Activated T-helper 1 cell treated with Interleukin-2 at 50 U/mL for 16 hours (primary cell): ENCODE measurements around the gene FASN.
"Not testable (repeated sequence)": the region's sequence is repeated elsewhere in the genome, so short reads cannot be mapped to it uniquely, and the experiment has no call there.

Source experiments
- DNase-seq: peaks from one replicate; pipeline ENCODE4 v3.0.0-alpha.2; 2020; ENCODE audit warnings: low read depth

FASN gene

DNA sequence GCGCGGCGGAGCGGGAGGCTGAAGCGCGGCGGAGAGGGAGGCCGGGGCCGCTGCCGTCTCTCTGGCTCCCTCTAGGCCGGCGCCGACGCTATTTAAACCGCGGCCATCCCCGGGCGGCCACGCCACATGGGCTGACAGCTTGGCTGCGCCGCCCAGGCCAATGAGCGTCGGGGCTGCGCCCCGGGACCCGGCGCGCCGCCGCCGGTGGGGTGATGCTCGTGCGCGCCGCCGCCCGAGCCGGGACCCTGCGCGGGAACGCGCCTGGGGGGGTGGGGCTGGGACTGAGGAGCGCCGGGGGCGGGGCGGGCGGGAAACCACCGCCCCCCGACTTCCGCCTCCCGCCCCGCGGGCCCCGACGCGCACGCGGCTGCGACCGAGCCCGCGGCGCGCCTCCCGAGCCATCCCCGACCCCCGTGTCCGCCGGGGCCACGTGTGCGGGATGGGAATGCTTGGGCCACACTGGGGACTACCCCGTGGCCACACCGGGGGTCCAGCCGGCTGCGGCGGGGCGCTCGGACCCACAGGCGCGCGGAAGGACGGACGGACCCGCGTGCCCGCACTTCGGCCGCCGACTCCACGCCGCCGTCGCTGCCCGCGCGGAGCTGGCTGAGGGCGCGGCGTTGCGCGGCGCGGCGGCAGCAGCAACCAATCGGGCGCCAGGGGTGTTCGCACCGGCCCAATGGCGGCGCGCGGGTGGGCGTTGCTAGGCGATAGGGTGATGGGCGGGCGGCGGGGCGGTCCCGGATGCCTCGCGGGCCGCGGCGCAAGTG is at the start of gene FASN:
TSS of gene FASN (minus strand) at position 68 of the 770 bp plus-strand sequence. CDS start 1,791 bp downstream, outside the sequence.
- peak; percentile 90 for DNase-seq

DNA sequence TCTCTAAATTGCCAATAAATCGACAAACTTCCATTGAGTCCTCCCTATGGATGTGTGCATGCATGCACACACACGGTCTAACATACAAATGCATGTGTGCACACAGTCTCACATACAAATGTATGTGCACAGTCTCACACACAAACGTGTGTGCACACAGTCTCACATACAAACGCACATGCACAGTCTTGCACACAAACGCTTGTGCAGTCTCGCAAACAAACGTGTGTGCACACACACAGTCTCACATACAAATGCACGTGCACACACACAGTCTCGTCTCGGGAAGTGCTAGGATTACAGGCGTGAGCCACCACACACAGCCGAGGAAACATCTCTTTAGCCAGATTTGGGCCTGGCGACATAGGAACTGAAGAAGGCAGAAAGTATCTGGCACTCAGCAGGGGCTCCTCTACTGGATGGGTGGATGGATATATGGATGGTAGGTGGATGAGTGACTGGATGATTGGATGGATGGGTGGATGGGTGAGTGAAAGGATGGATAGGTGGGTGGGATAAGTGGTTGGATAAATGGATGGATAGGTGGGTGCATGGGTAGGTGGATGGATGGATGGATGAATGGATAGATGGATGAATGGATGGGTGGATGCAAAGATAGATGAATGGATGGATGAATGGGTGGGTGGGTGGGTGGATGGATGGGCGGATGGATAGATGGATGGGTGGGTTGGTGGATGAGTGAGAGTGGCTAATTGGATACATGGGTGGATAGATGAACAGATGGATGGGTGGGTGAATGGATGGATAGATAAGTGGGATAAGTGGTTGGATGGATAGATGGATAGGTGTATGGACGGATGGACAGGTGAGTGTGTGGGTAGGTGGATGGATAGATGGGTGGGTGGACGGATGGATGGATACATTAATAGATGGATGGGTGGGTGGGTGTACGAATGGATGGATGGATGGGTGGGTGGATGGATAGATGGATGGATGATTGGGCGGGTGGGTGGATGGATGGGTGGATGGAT is 48.9 kb upstream of the FASN start:
- DNase-seq: no peak

DNA sequence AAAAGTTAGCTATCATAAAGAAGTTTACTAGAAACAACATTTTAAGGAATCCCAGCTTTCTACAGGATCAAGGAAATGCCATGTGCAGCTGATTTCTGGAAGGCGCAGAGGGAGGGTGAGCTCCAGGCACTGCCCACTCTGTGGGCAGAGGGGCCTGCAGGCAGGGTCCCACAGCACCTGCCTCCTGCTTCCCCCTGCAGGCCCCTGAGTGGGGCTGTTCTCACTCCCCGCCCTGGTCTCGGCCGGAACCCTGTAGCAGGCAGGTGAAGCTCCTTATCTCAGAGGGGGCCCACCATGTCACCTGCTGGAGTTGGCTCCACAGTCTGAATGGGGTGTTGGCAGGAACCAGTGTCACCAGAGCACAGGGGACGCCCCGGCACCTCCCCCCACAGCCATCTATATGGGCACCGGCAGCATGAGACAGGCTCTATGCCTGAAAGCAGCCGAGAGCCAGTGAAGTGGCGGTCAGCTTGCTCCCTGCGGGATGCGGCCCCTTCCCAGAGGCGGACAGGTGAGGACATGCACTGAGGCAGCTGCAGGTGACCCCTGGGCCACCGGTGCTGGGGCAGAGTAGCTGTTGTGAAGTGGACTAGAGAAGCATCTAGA is 47.6 kb upstream of the FASN start:
- DNase-seq: no peak

DNA sequence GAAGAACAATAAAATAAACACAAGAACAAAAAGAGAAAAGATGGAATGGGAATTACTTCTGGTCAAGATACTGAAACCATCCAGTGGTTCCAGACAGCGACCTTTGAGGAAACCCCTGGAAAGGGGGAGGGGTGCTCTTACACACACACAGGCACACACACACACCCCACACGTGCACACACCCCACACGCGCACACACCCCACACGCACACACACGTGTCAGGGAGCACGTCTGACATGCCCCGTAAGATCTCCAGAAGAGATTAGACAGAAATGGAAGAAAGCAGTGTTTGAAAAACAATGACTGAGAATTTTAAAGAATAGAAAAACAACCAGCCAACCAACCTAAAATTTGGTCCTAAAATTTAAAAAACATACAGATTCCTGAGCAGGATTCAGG is 45.3 kb upstream of the FASN start:
- no peak for DNase-seq

DNA sequence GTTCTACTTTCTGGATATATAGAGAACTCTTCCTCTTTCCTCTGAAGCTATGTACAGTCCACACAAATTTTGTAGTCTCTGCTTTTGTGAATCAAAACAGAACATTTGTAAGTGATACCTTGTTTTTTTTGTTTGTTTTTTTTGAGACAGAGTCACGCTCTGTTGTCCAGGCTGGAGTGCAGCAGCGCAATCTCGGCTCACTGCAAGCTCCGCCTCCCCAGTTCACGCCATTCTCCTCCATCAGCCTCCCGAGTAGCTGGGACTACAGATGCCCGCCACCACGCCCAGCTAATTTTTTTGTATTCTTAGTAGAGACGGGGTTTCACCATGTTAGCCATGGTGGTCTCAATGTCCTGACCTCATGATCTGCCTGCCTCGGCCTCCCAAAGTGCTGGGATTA is 41.9 kb upstream of the FASN start:
- DNase-seq: not testable (repeated sequence)

DNA sequence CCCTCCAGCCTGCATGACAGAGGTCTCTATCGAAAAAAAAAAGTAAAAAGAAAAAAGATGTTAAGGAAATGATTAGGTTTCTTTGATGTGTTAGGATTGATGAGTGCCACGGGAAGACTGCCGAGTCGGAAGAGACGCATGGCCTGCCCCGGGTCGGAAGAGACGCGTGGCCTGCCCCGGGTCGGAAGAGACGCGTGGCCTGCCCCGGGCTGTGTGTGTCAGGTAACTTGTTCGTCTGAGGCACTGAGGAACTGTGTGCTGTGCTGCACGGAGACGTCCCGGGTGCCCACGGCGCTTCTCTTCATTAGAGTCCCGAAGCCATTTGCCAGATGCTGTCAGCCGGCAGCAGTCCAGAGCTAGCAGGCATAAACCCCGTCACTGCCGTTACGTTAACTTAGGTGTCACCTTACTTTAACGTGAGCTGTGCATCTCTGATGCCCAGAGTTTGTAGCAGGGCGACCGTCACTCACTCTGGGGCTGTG is 40.5 kb upstream of the FASN start:
- no peak for DNase-seq

DNA sequence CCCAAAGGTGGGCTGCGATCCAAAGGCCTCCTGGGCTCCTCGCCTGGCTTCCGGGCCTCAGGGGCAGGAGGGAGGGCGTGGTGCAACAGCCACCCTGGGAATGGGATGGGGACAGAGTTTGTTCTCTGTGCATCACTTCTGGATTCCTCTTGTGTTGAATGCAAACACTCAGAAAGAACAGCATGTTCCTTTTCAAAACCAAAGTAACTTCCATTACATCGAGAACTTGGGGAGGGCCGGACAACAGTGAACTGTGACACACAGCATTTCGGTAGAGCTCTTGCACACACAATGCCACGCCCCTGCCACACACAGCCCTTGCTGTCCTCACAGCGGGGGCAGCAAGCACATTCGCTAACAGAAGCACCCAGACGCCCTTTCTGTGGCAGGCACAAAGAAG is 36.1 kb upstream of the FASN start:
- no peak for DNase-seq

DNA sequence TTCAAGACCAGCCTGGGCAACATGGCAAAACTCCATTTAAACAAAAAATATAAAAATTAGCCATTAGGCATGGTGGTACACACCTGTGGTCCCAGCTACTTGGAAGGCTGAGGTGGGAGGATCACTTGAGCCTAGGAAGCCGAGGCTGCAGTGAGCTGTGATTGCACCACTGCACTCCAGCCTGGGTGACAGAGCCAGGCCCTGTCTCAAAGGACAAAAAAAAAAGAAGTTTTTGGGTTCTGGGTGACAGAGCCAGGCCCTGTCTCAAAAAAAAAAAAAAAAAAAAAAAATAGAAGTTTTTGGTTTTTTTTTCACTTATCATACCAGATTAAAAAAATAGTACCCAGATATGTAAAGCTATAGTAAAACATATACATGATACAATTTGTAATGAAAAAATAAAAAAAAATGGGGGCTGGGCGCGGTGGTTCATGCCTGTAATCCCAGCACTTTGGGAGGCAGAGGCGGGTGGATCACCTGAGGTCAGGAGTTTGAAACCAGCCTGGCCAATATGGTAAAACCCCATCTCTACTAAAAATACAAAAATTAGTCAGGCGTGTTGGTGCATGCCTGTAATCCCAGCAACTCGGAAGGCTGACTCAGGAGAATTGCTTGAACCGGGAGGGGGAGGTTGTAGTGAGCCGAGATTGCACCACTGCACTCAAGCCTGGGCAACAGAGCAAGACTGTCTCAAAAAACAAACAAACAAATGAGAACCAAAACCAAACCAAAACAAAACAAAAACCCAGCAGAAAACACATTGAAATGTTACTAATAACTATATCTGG is 35.3 kb upstream of the FASN start:
- not testable (repeated sequence) for DNase-seq

DNA sequence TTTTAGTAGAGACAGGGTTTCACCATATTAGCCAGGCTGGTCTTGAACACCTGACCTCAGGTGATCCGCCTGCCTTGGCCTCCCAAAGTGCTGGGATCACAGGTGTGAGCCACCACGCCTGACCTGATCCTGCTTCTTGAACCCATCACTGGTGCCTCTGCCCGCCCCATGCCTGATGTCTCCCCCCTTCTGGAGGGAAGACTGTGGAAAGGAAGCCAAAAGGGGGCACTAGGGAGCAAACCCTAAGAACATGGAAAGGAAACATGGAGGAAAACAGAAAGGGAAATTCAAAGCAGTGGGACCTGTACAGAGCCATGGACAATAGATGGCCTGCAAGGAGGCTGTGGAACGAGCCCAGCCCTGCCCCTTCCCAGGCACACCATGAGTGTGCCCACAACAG is 31.1 kb upstream of the FASN start:
- no peak for DNase-seq

DNA sequence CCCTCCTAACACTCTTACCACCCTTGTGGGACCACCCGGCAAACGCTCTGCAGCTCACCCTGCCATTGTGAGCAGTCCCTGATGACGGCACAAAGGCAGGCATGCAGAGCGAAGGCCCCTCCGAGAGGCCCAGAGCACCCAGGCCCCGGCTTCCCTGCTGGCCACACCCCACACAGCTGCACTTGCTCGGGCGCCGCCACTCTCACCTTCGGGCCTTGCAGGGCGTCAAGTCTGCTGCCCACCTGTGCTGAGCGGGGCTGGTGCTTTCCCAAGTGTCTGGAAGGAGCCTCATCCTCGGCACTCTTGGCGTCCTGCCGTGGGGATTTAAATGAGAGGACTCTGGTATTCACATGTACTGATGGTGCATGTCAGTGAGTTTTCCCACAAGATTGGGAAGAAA is 30.3 kb upstream of the FASN start:
- no peak for DNase-seq

DNA sequence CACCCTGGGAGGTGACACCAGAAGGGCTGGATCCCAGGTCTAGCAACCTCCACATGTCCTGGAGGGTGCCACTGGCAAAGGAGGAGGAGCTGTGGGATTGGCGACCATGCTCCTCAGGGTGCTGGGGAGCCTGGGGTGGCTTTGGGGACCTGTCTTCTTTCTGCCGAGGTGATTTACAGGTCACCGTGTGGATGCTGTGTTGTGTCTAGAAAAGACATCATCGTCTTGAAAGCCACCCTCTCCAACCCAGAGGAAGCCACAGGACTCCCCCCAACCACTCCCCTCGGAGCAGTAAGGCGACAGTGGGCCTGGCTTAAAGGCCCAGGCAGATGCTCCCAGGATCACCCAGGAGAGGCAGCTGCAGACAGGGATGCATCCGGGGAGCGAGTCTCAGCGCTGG is 29.7 kb upstream of the FASN start:
- DNase-seq: no peak

DNA sequence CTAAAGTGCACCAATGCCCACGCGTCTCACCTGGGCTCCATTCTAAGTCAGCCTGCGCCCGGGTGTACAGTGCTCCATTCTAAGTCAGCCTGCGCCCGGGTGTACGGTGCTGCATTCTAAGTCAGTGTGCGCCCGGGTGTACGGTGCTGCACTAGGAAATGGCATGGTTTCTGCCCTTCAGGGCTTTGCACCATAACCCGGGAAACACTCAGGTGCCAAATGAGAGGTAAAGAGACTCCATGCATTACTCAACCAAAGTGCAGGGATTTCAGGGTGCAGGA is 29.2 kb upstream of the FASN start:
- DNase-seq: no peak

DNA sequence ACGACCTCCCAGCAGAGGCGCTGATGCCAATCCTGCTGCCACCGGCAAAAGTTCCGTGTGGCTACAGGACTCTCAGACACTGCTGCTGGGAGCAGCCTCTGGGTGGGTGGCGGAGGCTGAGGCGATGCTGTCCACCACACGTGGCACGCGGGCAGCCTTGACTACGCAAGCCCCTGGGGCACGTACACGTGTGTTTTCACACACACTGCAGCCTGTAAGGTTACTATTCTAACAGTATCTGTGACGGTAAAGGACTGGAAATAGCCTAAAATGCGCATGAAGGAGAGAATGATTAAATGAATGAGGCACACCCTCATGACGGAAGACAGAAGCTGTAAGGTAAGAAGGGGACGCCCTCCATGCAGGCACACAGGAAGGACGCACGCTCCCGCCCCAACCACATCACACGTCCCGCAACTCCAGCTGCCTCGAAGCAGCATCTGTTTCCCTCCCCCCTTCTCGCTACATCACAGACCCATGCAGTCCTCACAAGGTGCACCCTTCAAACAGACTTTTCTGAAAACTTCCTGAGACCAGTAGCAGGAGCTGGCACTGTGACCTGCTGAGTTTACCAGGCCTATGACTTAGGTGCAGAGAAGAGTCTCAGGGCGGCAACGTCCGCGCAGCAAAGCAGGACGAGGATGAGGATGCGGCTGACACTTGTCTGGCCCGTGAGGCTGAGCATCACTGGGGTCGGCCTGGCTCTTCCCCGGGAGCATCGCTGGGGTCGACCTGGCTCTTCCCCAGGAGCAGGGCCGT is 28.7 kb upstream of the FASN start:
- peak; percentile 80 for DNase-seq

DNA sequence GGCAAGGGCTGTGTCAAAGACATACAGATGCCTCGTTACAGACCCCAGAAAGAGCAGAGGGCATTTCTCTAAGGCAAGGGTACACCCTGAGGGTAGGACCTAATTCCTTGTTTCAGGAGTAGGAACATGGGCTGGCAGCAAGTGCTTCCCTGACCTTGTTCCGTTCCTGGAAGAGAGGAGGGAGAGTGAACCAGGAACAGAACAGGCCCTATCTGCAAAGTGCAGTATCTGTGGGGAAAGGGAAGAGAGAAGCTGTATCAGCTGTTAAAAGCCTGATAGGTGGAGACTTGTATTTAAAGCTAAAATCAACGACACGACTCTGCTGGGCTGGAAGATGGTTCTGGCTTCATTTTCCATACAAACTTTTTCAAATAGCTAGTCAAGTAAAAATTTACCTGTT is 26.1 kb upstream of the FASN start:
- DNase-seq: no peak

DNA sequence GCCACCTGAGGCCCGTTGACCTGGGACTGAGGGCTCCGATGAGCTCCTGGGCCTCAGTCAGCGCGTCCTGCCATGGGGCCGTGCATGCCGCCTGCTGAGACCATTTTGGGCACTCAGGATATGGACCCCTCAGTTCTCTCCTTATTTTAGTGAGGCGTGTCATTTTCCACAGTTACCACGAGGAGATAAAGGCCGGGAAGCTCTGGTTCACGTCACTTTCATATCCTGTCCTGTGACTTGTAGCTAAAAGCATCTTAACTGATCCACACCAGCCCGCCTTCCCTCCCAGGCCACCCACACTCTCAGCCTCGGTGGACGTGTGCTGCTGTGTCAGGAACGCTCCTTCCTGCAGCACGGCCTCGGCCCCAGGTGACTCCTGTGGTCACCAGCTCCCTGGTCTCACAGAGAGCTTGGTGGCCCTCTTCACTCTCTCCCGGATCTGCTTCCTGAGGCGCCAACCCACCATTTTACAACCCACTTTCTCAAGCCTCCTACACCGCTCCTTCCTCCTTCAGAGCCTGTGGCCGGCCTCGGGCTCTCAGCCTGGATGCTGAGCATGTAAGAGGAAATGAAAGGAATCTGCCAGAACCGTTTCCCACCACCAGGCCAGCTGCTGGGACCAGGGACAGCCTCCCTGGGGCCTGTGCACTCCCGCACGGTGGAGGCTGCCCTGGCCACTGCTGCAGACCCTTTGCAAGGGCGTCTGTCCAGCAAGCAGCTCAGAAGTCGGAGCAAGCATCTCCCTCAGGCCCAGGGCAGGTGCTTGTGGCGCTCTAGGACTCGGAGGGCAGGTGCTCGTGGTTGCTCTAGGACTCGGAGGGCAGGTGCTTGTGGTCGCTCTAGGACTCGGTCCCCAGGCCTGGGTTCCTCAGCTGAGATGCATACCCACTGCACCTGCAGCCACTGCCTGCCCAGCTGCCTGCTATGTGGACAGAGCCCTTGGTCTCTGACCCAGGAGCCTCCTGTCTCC is 23.9 kb upstream of the FASN start:
- DNase-seq: no peak

DNA sequence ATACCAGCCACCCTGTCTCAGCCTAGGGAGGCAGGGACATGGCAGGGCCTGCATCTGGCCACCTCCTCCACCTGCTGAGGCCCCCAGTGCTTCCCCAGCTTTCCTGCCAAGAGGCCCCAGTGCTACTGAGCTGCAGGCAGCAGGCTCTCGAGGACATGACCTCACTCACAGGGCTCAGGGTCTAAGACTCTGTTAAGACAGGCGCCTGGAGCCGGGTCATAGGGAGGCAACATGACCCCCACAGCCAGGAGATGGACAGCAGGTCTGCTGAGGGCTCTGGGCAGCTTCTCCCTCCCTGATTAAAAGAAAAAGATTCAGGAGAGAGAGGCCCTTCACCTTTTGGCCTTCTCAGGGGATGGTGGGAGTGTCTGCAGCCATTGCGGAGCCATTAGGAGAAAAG is 23.2 kb upstream of the FASN start:
- DNase-seq: no peak

DNA sequence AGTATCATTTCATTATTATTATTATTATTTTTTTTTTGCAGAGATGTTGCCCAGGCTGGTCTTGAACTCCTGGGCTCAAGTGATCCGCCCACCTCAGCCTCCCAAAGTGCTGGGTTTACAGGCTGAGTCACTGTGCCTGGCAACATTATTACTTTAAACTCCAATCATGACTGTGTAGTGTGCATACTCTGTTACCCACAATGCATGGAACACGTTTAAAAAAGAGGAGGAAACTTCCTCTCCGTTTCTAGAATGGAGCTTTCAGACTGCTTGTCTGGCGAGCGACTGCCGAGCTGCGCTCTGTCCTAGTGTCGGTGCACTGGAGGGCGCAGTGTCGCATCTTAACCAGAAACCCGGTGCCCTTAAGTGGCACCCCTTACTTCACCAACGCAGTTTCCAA is 22.1 kb upstream of the FASN start:
- no peak for DNase-seq

DNA sequence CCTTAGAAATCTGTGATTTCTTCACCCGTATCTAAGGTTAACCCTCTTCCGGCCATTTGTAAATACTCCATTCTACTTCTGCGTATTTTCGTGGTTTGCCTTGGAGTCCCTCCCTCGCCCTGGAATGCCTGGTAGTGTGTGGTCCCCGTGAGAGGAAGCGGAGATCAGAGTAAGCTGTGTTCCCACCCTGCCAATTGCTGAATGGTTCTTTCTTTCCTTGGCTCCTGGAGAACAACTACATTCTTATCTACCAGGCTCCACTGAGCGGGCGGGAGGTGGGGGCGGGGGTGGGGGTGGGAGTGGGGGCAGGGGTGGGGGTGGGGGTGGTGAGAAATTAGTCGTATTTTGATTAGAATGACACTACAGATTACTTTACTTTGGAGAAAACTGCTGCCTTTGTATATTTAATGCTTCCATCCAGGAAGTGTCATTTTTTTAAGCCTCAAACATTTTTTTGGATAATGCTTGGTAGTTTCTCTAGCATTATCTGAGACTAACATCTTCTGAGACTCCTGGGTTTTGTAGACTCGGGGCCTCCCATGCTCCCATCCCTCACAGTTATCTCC is 20.9 kb upstream of the FASN start:
- no peak for DNase-seq

DNA sequence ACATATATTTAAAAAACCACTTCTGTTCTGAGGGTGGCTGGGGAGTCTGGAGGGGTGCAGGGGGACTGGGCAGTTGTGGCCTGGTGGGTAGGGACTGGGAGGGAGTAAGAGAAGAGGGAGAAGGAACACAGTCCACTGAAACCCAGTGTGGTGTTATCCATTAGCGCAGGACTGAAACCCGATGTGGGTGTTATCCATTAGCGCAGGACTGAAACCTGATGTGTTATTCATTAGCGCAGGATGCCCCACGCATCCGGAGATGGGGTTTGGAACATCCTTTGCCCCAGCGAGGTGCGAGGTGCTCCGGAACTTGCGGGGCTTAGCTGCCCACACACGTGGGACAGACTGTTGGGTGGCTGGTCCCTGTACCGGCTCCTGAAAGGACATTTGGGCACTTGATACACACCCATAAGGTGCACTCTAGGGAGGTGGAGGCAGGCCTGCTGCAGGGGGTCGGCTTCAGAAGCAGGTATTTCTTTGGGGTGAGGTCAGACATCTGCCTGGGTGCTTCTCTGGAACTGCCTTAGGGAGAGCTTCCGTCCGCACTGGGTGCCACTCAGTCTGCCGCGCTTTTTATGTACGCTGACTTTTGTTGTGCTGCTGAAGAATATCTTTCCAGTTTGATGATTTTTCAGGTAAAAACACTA is 20.3 kb upstream of the FASN start:
- DNase-seq: no peak
